ENCODE results near the gene SLC27A6.
"Not testable (repeated sequence)": the region's sequence is repeated elsewhere in the genome, so short reads cannot be mapped to it uniquely, and the experiment has no call there.

SLC27A6 gene

DNA sequence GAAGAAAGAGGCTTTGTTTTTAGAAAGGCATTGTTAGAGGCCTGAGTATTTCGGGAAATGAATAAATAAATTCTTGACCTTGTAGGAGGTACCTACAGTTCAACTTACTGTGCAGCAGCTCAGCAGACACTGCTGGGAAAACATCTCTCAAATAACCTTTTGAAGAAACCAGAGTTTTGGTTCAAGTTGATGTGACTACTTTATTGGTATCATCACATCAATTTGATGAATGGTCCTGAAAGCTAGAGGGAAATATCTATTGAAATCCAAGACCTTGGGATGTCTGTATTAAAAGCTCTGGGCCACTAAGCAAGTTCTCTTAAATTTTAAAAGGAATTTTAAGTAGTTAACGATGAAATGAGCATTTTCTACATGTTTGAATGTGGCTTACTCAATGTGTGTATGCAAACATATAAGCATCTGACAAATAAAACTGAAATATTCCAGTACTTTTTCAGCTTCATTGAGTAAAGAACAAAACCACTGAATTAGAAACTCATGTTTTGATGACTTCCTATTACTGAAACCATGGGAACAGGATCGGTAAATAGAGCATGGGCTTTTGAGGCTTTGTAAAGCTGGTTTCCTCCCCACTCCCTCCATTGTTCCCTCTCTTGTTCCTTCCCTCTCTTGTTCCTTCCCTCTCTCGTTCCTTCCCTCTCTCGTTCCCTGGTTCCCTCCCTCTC, 36.7 kb downstream of the SLC27A6 start:
- DNase-seq = no peak

DNA sequence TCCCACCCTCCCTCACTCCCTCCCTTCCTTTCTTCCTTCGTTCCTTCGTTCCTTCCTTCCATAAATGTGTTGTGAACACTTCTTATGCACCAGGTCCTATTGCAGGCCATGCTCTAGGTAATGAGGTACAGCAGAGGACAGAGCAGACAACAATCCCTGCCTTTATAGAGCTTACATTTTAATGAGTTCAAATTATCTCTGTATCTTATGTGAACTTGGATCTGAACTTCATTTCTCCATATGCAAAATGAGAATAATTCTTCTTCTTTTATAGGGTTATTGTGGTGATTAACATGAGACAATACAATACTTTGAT, 37.2 kb downstream of the SLC27A6 start:
- no peak for DNase-seq

DNA sequence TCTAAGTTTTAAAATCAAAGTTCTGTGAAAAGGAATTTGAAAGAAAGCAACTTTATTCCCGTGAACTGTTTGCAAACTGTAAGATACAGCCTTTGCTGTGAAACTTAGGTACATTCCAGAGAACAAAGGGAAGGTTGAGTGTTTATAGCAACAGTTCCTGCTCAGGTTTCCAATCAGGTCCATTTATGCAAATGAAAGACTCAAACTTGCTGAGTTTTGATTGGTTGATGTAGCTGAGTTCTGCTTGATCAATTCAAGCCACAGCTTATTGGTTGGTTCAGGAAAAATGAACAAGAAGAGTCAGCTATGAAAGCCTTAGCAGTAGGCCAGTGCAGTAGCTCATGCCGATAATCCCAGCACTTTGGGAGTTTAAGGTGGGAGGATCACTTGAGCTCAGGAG, 37.9 kb downstream of the SLC27A6 start:
- no peak for DNase-seq

DNA sequence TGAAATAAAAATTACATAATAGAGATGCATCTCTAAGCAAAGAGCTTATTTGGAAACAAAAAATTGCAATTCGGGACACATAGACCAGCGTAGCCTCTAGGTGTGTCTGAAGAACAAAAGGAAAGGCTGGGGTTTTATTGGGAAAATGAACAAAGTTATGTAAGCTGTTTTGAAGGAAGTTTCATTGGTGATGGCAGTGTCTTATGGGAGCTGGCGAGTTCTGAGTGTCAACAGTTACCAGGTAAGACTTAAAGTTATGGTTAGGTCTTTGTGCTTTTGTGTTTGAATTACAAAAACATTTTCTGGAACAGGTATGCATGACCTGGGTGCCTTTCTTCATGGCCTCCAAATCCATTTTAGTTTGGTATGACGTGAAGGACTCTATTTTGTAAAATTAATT, 48.9 kb downstream of the SLC27A6 start:
- no peak for DNase-seq

- no peak for DNase-seq
Observed at GRCh38 chr5:129018837-129019236, 53.5 kb downstream of the SLC27A6 start.

DNA sequence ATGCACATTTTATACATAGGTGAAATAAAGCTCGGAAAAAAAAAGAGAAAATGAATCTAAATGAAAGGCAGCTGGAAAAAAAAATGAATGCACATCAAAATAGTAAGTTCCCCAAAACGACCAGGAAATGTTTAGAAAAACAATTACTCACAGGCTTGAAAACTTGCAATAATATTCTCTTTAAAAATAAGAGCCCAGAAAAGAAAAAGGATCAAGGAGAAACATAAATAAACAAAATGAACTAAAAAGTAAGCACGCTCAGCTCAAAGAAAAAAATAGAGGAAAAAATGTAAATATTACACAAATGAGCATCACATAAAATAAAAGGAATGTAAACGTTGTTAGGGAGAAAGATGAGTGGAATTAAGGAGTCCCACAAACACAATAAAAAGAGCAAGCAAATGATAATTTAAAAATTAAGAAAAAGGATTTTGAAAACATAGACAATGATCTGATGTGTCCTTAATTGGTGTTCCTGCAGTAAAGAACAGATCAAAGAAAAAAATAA, 54.2 kb downstream of the SLC27A6 start:
- no peak for DNase-seq

GRCh38 chr5:129020683-129021082, 55.4 kb downstream of the SLC27A6 start:
- no peak for DNase-seq

- no peak for DNase-seq
Observed at GRCh38 chr5:129021744-129022143, 56.5 kb downstream of the SLC27A6 start.

GRCh38 chr5:129022599-129022998, 57.3 kb downstream of the SLC27A6 start:
- DNase-seq = no peak

DNA sequence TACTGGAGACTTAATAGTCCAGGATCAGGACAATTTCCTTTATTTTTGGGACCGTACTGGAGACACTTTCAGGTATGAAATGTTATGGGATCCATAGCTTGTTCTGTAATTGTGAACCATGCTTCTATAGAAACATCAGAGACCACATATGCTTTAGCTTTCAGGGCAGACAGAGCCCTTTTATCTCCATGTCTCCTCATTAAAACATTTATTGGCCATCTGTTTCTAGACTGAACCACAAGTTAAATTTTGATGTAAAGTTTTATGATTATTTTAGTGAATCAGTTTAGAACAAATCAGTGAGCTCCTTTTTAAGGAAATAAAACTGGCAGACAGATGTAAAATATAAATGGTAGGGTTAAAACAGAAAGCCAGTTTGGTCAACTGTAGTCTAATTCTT, 62.0 kb downstream of the SLC27A6 start:
- no peak for DNase-seq

DNA sequence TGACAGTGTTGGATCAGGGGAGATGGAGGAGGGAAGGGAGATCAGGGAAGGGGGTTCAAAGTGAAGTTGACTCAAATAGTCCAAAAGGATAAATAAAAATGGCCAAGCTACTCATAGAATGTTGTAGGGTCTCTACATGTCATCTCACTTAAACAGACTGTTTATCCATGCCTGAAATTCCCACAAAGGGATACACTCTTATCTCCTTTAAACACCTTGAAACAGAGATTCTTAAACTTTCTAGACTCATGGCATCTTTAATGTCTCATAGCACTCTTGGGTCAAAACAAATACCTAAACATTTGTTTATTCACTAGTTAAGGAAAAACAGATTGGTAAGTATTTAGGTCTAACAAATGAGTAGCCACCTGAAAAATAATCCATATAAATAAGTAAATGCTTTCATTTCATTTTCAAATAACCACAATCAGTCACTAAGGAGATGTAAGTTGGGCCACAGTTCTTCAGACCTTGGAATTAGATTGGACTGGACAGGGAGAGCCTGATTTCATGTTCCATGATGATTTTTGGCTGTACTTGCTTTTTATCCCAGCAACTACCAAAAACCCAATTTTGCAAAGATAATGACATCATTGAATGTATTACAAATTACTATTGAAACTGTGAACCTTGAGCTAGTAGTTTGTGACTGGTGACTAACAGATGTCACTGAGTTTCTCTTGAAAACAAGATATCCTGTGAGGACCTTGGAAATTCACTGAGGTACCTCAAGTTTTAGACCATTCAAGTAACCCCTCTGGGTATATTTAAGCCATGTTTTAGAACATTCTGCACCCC, 66.8 kb downstream of the SLC27A6 start:
- no peak for DNase-seq

DNA sequence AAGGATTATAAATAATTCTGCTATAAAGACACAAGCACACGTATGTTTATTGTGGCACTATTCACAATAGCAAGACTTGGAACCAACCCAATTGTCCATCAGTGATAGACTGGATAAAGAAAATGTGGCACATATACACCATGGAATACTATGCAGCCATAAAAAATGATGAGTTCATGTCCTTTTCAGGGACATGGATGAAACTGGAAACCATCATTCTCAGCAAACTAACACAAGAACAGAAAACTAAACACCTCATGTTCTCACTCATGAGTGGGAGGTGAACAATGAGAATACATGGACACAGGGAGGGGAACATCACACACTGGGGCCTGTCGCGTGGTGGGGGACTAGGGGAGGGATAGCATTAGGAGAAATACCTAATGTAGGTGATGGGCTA, 71.0 kb downstream of the SLC27A6 start:
- DNase-seq = not testable (repeated sequence)

- DNase-seq = no peak
Observed at GRCh38 chr5:129041196-129041881, 76.1 kb downstream of the SLC27A6 start.

GRCh38 chr5:129042306-129042705, 77.0 kb downstream of the SLC27A6 start:
- DNase-seq = no peak

GRCh38 chr5:129043894-129044293, 78.6 kb downstream of the SLC27A6 start:
- no peak for DNase-seq

GRCh38 chr5:129046151-129046550, 80.9 kb downstream of the SLC27A6 start:
- no peak for DNase-seq

DNA sequence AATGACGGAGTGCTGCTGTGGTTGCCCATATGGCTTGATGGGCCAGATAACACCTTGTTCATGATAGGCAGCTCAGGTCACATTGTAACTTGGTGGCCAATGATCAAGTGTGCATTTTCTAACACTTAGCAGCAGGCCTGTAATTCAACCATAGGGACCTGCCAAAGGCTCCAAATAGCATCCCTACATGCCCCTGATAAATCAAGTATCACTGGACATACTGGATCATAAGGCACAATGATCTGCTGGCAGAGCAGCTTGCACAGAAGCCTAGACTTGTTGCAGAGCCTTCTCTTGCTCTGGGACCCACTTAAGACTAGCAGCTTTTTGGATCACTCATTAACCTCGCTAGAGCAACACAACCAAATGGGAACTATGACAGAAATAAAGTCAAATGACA, 83.2 kb downstream of the SLC27A6 start:
- no peak for DNase-seq

DNA sequence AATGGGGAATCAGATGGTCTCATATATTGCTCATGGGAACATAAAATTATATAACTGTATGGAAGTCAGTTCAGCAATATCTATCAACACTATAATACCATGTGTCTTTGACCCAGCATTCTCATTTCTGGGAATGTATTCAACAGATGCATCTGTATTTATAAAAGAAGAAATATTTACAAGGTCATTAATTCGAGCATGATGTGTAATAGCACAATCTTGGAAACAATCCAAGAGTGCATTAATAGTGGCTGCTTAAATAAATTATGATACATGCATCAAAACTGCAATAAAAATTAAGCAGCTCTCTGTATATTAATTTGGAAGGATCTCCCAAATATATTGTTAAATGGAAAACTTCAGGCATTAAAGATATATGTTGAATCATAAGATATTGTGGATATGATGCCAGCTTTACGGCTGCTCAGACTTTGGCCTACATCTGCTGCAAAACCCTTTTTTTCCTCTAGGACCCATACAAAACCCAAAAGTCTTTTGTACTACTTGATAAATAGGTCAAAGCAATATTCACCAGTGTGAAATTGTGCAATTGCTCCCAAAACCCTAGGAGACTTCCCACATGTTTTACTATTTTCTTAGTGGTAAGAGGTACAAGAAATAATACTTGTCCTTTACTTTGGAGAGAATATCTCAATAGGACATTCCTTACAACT, 84.0 kb downstream of the SLC27A6 start:
- no peak for DNase-seq

GRCh38 chr5:129051283-129051682, 86.0 kb downstream of the SLC27A6 start:
- no peak for DNase-seq

DNA sequence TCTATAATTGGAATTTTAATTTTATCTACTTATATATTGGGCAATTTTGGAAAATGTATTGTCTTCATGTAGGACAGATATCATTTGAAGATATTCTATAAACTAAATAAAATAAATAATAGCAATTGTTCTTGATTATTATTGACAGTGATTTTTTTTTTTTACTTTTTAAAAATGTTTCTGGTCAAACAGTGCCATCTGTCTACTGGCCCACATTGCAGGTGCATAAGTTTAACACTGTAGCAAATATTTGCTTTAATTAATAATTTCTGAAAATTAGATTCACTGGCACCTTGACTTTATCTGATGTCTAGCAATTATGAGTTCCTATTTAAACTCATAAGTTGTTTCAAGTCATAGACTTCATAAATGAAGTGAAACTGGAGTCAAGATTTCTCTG, 88.2 kb downstream of the SLC27A6 start:
- DNase-seq = no peak

- no peak for DNase-seq
Observed at GRCh38 chr5:129057329-129057728, 92.0 kb downstream of the SLC27A6 start.

GRCh38 chr5:129061849-129062248, 96.6 kb downstream of the SLC27A6 start:
- no peak for DNase-seq

- DNase-seq = no peak
Observed at GRCh38 chr5:129063483-129064113, 98.3 kb downstream of the SLC27A6 start.

All from NCI-H1436 (cell line).